GM20431 (cell line): ENCODE measurements around the gene PLCH2.
"Not testable (repeated sequence)": the region's sequence is repeated elsewhere in the genome, so short reads cannot be mapped to it uniquely, and the experiment has no call there.

ENCODE experiments used
- in situ Hi-C: fragments of 300-500 bp; cut with MseI, MboI; formaldehyde crosslinking; loops from one replicate; pipeline ENCODE4 v1.15.0; 2020; ENCODE audit warnings: low sequenced_read_pairs; ENCODE audit not compliant: unreplicated experiment

Gene PLCH2

GRCh38 chr1:2476061-2476999 lies at the start of gene PLCH2:
PLCH2 (plus strand) TSS chr1:2476289; CDS start chr1:2476589, 300 bp downstream.
- in situ Hi-C loops: no loop called here

- in situ Hi-C loops: no loop called here
Measured at GRCh38 chr1:2426540-2426939, 49.5 kb upstream of the PLCH2 start.

- in situ Hi-C loops: no loop called here
Measured at GRCh38 chr1:2427051-2427450, 49.0 kb upstream of the PLCH2 start.

GRCh38 chr1:2427976-2428375 lies 48.1 kb upstream of the PLCH2 start:
- in situ Hi-C loops: no loop called here

GRCh38 chr1:2428490-2428889 lies 47.6 kb upstream of the PLCH2 start:
- in situ Hi-C loops: no loop called here

GRCh38 chr1:2429780-2430591 lies 46.1 kb upstream of the PLCH2 start:
- in situ Hi-C loops: no loop called here

- in situ Hi-C loops: no loop called here
Measured at GRCh38 chr1:2430592-2430973, 45.5 kb upstream of the PLCH2 start.

GRCh38 chr1:2431103-2431502 lies 45.0 kb upstream of the PLCH2 start:
- in situ Hi-C loops: no loop called here

- in situ Hi-C loops: no loop called here
Measured at GRCh38 chr1:2431518-2431917, 44.6 kb upstream of the PLCH2 start.

- in situ Hi-C loops: no loop called here
Measured at GRCh38 chr1:2432441-2432844, 43.6 kb upstream of the PLCH2 start.

- in situ Hi-C loops: no loop called here
Measured at GRCh38 chr1:2433196-2433595, 42.9 kb upstream of the PLCH2 start.

GRCh38 chr1:2433936-2434655 lies 42.0 kb upstream of the PLCH2 start:
- in situ Hi-C loops: no loop called here

- in situ Hi-C loops: no loop called here
Measured at GRCh38 chr1:2435091-2435490, 41.0 kb upstream of the PLCH2 start.

GRCh38 chr1:2435746-2436355 lies 40.2 kb upstream of the PLCH2 start:
- in situ Hi-C loops: no loop called here

- in situ Hi-C loops: no loop called here
Measured at GRCh38 chr1:2436876-2437275, 39.2 kb upstream of the PLCH2 start.

- in situ Hi-C loops: no loop called here
Measured at GRCh38 chr1:2437617-2438016, 38.5 kb upstream of the PLCH2 start.

- in situ Hi-C loops: no loop called here
Measured at GRCh38 chr1:2438038-2438437, 38.1 kb upstream of the PLCH2 start.

- in situ Hi-C loops: no loop called here
Measured at GRCh38 chr1:2438641-2439040, 37.4 kb upstream of the PLCH2 start.

GRCh38 chr1:2439369-2439768 lies 36.7 kb upstream of the PLCH2 start:
- in situ Hi-C loops: no loop called here

- in situ Hi-C loops: not testable (repeated sequence)
Measured at GRCh38 chr1:2440346-2440745, 35.7 kb upstream of the PLCH2 start.
